IPS-NIHi7 (cell line): Measurements from ENCODE around the gene HOXA13.

Experiments used
- DNase-seq: peaks from one replicate; pipeline ENCODE4 v3.0.0; 2012; ENCODE audit warnings: mixed read lengths; ENCODE audit errors: extremely low spot score

Gene HOXA13

DNA sequence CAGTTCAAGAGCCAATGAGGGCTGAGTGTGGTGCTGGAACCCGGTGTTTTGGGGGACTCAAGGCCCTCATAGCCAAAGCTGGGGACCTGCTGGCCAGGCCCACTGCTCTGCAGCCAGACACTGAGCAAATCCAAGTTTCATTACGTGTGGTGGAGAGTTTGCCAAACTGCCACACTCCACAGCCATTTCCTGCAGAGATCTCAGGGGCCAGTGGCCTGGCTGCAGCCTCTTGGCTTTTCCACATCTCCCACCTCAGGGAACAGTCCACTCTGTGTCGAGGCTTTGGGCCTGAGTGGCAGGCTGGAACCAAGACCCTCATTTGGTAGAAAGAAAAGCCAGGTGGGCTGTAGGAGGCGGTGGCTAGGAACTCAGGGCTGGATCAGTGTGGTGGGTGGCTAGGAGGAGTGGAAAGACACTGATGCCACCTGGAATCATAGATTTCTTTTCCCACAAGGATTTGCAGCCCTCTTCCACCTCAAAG is 18.1 kb downstream of the HOXA13 start:
- DNase-seq = no peak

DNA sequence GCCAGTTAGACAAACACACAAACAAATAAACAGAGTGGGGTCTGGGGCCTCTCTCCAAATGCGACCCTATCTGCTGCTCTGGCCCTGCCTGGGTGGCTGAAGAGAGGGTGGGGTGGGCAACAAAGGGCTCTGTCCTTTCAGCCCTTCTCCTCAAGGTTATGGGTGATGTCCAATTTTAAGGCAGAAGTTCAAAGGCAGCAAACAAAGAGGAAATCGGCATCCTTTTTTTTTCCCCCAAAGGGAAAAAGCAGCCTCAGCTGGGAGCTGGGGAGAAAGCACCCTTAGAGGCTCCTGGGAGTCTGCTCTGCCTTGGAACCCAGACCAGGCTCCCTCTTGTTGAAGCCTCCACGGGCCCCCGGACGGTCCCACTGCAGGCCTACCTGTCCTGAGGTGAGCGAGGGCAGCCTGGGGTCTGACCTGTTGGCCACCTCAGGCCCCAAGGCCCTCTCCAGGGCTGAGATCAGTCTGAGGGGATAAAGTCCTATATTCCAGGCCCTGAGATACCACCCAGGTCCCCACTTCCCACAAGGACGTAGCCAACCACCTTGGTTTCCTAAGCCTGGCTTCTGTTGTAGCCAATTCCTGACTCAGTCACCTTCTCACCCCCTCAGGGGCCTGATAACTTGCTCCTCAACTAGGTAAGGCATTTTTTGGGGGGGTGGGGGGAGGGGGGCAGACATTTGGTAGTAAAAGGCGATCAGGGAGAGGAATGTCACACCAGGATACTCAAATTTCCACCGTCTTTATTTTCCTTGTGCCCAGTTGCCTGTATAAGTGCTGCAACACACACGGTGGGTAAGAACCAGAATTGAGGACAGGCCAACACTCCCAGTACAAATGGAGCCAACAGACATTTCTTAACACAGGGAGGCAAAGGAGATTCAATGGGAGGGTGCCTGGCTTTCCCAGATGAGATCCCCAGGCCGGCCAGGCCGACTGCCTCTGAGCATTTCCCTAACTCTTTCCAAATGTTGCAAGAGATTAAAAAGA is 19.2 kb downstream of the HOXA13 start:
- DNase-seq = no peak

DNA sequence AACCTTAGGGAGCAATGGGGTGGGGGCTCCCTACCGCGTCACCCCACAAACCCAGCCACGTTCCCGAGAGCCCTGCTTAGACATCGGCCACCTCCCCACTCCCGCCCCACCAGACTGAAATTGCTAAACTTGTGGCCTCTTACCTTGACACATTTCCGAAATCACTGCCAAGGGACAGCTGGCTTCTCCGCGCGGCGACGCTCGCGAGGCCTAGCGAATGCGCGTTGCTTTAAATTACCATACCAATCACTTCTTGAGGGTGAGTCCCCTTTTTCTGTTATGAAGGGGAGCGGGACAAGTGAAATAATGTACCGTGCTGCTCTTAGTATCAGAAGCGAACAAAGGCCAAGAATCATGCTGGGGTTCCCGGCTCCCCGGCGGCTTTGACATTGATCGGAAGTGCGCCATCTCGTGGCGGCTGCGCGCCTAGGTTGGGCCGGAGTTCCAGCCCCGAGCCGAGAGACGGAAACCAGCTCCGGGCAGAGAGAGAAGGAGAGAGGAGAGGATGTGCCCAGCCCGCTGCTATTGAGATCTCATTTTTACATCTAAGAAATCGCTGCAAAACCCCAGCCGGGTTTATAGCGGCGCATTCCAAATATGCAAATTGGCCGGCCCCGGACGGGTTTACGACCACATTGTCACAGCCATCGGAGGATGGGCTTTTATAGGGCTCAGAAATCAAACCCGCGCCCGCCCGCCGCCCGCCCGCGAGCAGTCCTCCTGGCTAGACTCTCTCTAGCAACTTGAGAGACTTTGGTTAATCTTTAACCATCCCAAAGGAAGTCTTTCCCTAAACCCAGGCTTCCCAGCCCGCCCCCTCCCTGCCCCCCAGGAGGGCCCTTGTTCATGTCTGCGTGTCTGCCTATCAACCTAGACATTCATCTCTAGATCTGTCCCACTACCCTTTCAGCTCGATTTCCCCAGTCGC is 20.1 kb downstream of the HOXA13 start:
- peak; percentile 81 for DNase-seq

DNA sequence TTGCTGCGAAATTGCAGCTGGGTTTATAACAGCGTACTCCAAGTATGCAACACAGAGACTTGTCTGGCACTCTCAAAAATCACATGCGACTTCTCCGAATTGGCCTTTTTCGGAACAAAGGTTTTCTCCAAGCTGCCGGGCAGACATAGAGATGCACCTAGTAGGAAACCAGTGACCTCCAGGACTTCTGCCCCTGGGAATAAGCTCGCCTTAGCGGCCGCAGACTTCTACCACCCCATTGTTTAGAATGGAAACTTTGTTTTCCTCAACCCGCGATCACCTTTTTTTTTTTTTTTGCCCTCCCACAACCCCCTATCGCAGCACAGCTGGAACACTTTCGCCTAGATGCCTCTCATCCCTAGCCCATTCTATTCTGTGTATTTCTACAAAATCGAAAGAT is 20.9 kb downstream of the HOXA13 start:
- DNase-seq = no peak

DNA sequence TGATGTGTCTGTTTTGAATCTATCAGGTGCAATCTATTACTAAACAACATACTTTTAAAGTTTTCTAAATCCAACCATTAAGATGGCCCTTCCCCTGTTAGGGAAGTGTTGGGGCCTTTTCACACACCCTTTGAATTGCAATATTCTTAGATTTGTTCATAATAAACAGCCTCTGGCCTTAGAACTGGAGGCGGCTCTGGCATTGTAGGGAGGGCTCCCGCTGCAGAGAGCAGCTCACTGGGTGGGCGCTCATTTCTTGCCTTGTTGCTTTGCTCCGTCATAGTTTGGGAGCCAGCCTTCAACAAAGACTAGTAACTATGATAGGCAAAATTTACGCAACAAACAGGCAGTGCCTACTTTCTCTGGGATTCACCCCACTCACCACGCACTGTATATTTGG is 21.5 kb downstream of the HOXA13 start:
- no peak for DNase-seq

DNA sequence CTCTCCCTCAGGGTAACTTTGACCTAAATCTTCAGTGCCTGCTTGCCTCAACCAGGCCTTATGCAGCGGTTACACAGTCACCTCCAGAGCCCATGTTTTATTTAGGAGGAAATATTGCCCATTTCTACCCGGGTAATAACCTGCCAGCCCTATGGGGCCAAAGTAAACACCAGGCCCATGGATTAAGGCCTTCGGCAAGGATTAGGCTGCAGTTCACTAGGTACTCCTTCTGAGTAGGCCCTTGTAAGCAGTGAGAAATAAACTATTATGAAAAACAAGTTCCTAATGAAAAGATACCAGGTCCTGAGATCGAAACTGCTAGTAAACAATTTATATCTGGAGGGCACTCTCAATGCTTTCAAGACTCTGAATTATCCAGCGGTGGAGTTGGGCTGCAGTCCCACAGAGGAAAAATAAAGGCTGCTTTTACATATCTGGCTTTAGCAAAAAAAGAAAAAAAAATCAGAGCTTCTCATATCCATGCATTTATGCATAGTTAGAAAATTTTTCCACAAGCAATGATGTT is 22.0 kb downstream of the HOXA13 start:
- no peak for DNase-seq

DNA sequence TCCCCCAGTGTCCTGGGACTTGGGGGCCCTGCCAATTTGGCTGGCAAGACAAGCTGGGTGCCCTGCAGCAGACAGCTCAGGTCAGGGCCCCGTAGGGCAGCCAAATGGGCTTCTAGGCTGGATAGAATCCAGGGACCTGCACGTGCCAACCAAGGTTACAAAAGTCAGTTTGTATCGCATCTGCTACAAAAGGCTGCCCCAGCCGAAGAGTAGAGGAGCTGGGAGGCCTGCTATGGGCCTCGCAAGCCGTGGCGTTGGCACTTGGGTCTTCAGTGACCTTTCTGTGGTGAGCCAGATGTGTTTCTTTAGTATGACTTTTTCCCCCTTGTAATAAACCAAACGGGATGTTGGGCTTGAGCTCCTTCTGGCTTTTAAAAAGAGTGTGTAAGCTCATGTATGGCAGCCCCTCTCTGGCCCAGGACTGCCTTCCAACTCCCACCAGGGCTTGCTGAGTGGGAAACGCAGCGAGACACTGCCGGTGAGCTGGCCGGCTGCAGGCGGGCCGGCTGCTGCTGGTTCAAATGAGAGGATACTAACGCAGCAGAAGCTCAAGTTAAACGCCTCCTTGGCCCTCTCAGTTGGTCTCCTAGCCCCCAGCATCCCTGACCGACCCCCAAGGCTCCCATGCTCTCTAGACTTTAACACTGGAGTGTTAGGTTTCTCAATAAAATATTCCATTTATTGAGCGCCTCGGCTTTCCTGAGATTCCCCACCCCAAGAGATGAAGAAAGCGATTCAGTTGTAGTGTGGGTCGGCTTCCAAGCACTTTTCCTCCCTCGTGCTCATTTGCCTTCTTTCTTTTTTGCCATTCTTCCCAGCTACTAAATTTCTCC is 22.7 kb downstream of the HOXA13 start:
- no peak for DNase-seq

DNA sequence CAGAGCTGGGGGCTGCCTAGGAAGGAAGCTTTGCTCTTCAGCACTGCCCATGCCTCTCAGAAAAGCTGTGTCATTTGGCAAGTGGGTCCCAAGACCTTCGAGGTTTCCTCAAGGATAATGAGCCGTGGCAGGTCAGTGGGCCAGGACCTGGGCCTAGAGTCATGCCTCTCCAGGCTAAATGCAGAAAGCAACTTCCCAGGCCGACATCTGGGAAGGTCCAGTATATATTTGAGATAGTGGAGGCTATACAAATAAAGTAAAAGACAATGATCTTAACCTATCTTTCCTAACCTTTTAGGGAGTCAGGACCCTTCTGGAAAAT is 23.4 kb downstream of the HOXA13 start:
- no peak for DNase-seq

DNA sequence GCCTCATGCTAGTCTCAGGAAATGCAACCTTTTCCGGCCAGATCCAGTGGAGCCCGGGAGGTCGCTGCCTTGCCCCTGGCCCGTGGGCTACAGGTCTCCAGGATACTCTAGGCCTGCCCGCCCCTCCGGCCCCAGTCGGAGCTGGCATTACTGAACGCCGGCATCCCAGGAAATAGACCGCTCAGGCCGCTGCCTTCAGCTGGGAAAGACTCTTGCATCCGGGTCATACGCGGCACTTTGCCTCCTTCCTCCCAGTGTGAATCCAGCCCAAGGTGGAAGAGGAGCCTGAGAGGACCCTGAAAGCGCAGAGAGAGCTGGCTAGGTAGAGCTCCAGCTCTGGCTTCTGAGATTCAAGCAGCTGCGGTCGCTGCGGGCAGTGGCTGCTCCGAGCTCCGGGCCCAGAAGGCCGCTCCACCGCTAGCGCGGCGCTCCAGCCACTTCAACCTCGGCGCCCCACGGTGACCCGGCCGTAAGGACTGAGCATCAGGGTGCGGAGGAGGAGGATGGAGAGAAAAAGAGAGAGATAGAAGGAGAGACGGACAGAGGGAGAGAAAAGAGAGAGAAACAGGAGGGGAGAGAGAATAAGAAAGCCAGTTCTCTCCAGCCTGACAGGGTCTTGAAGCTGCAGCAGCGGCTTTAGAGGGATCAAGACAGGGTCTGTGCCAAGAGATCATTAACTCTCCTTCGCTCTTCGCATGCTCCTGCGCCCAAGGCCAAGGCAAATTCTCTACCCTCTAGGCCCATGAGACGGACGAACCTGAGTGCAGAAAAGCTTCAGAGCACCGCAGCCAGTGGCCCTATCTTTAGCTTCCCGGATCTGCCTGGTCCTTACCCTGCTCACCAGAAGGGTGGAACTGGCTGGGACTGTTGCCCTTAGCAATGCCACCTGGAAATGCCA is 24.0 kb downstream of the HOXA13 start:
- no peak for DNase-seq

DNA sequence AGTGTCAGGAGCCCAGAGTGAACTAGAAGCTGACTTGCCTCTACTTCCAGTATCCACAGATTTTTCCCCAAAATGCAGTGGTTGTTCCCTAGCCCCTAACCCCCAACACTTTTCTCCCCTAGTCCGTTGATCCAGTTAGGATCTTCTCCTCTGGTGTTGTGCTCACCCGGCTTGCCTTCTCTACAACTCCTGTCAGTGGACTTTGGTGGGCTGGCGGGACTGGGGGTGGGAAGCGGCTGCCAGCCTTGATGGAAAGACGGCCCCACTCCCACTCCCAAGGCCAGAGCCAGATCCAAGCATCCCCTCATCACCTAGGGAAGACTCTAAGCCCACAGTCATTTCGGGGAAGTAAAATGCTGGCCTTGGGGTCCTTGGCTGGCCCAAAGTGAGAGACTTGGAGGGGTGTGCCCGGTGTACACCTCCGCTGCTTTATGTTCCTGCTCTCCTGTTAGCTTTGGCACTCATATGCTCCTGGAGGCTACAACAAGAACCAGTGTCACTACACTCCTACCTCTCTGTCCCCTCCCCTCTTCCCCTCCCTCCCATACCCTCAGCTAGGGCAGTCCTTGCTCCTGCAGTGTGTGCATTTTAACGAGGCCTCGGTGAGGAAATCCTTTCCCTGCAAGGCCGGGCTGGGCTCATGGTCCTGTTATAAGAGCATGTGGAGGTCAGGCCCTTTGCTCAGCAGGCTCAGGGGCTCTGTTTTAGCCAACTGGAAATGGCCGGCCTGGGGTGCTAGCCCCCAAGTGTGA is 24.8 kb downstream of the HOXA13 start:
- no peak for DNase-seq

DNA sequence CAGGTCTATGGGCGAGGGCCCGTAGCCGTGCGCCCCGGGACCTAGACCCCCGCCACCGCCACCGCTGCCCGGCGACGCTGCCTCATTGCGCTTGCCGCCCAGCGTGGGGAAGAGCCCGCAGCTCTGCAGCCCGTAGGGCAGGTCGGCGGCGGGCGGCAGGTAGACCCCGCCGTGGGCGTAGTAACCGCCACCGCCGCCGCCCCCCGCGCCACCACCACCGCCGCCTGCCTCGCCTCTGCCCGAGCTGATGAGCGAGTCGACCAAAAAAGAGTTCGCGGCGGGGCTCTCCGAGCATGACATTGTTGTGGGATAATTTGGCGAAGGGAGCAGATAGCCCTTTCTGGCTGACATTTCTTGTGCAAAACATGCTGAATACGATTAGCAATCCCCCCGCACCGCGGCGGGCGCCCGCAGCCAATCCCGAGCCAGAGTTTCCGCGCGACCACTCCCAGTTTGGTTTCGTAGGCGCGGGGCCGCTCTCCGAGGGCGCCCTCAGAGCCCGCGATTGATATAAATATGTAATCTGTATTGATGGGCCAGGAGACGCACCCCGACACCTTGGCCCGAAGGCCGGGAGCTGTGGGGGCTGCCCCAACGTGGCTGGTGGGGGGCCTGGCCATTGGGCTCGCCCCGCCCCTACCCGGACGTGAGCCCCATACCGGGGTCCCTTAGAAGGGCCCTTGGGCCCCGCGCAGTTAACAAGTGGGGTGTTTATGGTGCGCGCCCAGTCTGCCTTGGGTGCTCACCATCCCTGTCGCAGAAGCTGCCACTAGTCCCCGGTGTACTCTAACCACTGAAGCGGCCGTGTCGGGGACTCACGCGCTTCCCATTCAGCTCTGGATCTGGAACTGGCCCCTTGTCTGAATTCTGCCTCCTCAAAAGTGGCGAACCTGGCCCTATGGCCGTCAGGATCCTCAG is 25.7 kb downstream of the HOXA13 start, which contains the start of gene HOXA10:
HOXA10 (minus strand) TSS at position 365 of the 918 bp plus-strand sequence; CDS start at position 351, 14 bp downstream.
- DNase-seq = no peak

DNA sequence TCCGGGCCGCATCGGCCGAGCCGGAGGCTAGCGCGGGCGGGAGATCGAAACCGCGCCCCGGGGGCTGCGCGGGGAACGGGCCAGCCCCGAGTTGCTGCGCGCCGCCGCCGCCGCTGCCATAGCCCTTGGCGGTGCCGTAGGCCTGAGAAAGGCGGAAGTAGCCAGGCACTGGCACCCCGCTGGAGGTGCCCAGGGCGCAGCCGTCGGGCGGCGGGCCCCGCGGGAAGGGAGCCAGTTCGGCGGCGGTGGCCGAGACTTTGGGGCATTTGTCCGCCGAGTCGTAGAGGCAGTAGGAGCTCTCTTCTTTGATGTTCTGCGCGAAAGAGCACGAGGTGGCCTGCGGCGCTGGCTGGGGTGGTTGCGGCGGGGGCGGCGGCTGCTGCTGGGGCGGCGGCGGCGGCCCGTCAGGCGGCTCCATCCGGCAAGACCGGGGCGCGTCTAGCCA is 26.4 kb downstream of the HOXA13 start:
- no peak for DNase-seq

DNA sequence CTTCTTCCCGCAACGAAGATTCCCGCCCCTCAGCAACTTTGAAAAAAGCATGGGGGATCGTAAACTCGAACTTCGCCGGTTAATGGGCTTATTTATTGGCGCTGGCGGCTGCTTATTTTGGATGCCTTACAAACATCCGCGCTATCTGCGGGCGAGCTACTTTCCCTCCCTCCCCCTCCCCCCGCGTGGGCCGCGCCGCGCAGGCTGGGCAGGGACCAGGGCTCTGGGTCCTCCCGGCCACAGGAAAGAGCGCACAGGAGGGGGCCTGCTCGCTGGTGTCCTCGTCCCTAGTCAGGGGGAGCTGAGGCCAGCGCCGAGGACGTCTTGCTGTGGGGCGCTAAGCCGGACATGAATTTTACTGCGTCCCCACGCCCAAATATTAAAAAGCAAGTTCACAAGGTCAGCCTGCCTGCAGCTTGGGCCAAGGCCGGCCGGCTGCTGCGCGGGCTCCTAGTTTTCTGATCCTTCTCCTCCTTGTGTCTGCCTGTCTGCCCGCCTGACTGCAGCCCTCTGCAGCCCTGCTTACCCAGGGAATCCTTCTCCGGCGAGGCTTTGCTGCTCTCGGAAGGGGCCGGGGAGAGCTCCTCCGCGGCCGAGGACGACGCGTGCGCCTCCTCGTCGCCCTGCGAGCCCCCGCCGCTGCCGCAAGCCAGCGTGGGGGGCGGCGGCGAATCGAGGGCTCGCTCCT is 26.9 kb downstream of the HOXA13 start:
- DNase-seq = no peak

DNA sequence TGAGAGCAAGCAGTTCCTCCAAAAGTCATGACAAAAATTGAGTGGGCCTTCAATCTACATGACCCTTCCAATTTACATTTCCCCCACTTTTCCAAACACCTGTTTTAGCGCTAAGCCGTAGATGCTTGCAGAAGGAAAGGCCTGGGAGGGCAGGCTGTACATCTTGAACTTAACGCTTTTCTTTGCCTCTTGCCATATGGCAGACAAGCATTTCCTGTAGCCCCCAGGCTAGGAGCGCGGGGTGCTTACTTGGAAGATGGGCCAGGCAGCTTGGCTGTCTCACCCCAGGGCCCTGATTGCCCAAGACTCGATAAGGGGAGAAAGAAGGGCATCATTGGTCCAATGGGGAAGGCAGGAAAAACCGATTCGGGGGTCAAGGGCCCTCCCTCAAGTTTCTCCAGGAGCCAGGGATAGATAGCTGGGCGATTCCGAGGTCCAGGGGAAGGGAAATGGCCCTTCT is 27.5 kb downstream of the HOXA13 start:
- DNase-seq = no peak

DNA sequence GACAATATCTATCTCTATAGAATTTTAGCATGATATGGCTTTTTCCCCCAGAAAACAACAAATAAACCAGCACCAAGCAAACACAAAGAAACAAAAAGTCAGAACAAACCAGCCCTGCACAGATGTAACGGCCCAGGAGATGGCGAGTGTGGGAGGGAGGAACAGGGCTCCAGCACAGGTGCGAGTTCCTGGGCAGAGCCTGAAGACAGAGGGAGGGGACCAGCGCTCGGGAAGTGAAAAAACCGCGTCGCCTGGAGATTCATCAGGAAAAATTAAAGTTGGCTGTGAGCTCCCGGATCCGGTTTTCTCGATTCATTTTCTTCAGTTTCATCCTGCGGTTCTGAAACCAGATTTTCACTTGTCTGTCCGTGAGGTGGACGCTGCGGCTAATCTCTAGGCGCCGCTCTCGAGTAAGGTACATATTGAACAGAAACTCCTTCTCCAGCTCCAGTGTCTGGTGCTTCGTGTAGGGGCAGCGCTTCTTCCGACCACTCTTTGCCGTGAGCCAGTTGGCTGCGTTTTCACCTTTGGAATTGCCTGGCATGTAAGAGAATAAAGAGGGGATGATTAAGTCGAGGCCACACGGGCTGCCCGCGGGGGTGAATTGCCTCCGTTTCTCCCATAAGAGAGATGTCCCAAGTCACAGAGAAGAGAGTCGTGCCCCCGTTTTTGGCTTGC is 28.1 kb downstream of the HOXA13 start:
- DNase-seq = no peak

DNA sequence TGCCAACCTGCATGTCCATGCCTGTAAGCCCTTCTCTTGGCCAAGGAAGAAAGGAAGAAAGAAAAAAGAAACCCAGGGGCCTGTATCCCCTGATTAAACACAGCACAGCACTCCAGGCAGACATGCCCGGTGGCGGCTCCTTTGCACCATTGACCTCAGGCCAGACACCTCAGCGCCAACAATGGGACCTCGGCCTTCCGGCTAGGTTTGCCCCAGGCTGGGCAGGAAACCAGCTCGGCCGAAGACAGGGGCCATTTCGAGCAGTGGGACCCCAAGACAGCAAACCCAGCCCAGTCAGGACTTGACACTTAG is 28.6 kb downstream of the HOXA13 start:
- no peak for DNase-seq
